CD8-positive, alpha-beta memory T cell (primary cell): Measurements from ENCODE around the gene SKI. TPM values are rescaled to one million over a fixed set of nuclear protein-coding genes. Genes with fewer than 3 reads are reported as not detected.

Source experiments
- CTCF ChIA-PET: fragments of 350-600 bp; sonication (Branson Sonifier 250); formaldehyde crosslinking; loops from one replicate; lab custom pipeline; 2021; ENCODE audit warnings: antibody characterized with exemption; lab: Charles Lee
- POLR2A ChIA-PET: fragments of 350-600 bp; sonication (Branson Sonifier 250); formaldehyde crosslinking; loops from one replicate; lab custom pipeline; 2021; ENCODE audit warnings: antibody characterized with exemption; lab: Charles Lee
- DNase-seq, 5 donors: peaks; one replicate each; pipeline versions ENCODE4 v3.0.0 to v3.0.0-alpha.2; 2020 to 2022; ENCODE audit warnings: mixed read lengths in 1 of 5
- H3K27ac ChIP-seq: one replicate; pipeline ENCODE4 v1.7.0; 2013; ENCODE audit warnings: low read depth, mild to moderate bottlenecking, low read length, moderate library complexity
- H3K27me3 ChIP-seq: 2 replicates; pipeline ENCODE4 v1.7.0; 2013; ENCODE audit warnings: low read length, mild to moderate bottlenecking; ENCODE audit not compliant: insufficient read depth, poor library complexity, severe bottlenecking
- H3K36me3 ChIP-seq: 2 replicates; pipeline ENCODE4 v1.7.0; 2013; ENCODE audit warnings: mild to moderate bottlenecking, low read length, moderate library complexity; ENCODE audit not compliant: insufficient read depth
- H3K4me1 ChIP-seq: 2 replicates; pipeline ENCODE4 v1.7.0; 2013; ENCODE audit warnings: mild to moderate bottlenecking, low read length, moderate library complexity; ENCODE audit not compliant: insufficient read depth
- H3K4me3 ChIP-seq: 2 replicates; pipeline ENCODE4 v1.7.0; 2013; ENCODE audit warnings: mild to moderate bottlenecking, low read length
- H3K9me3 ChIP-seq: 2 replicates; pipeline ENCODE4 v1.7.0; 2013; ENCODE audit warnings: mild to moderate bottlenecking, low read length
- H3K27ac Mint-ChIP-seq, 8 donors: one replicate each; pipeline ENCODE4 v1.8.0; 2020 to 2021; ENCODE audit warnings: mixed read lengths in 8 of 8, mild to moderate bottlenecking in 6 of 8, inconsistent platforms in 3 of 8, moderate library complexity in 3 of 8
- H3K27me3 Mint-ChIP-seq, 2 donors: one replicate each; pipeline ENCODE4 v1.8.0; 2020 to 2021; ENCODE audit warnings: mixed read lengths in 2 of 2, mild to moderate bottlenecking in 1 of 2, moderate library complexity in 1 of 2
- H3K36me3 Mint-ChIP-seq, 3 donors: one replicate each; pipeline ENCODE4 v1.8.0; 2020 to 2021; ENCODE audit warnings: mixed read lengths in 3 of 3, inconsistent platforms in 1 of 3, mild to moderate bottlenecking in 1 of 3
- H3K4me1 Mint-ChIP-seq, 3 donors: one replicate each; pipeline ENCODE4 v1.8.0; 2020 to 2021; ENCODE audit warnings: mixed read lengths in 3 of 3, inconsistent platforms in 1 of 3, mild to moderate bottlenecking in 1 of 3
- H3K4me3 Mint-ChIP-seq, 7 donors: one replicate each; pipeline ENCODE4 v1.8.0; 2020 to 2021; ENCODE audit warnings: mixed read lengths in 7 of 7, mild to moderate bottlenecking in 6 of 7, moderate library complexity in 4 of 7, inconsistent platforms in 2 of 7
- H3K9me3 Mint-ChIP-seq, 5 donors: one replicate each; pipeline ENCODE4 v1.8.0; 2020 to 2022; ENCODE audit warnings: mixed read lengths in 5 of 5, mild to moderate bottlenecking in 3 of 5, moderate library complexity in 2 of 5, inconsistent platforms in 1 of 5
- polyA plus RNA-seq: library from polyadenylated mRNA; unstranded; fragments of 300-500 nt; fragmentation: Illumina TruSeq; gene quantifications from one replicate; pipeline ENCODE4 v1.2.3, GENCODE V29; 2021
- total RNA-seq, 2 experiments: library from RNA; stranded (reverse); gene quantifications; one replicate each; pipeline ENCODE4 v1.2.3, GENCODE V29; 2021

Gene SKI
- total and polyA plus RNA-seq, 3 experiments from 2014 or later, result 0.94 to 38.4 (median 35.9) TPM

DNA sequence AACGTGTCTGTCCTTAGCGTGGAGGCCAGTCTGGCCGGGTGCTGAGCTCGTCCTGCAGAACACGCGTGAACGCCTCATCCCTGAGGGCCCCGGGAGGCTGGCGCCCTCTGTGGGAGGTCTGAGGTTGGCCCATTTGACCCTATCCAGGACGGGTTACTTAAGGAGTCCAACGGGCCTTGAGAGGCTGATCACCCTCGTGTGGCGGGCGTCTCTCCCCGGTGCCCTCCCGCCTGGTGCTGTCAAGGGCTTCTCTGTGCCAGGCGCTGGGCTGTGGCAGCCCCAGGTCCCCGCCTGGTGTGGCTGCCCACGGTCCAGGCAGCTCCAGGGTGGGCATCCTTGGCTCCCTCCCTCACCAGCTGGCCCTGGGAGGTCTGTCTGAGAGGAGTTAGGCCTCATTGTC, 9.7 kb downstream of the SKI start:
- peaks cover 4 to 52% (median 11%) of the 10 kb centered on the region in 3 donors for H3K36me3 Mint-ChIP-seq
- CTCF ChIA-PET, result interaction anchor here (1.0 kb wide), 1 partner anchor 73 kb away, joined by 3 read pairs; no protein-coding TSS in a partner anchor
- H3K9me3 Mint-ChIP-seq, result peaks cover 0 to 2% (median 0%) of the 10 kb centered on the region in 5 donors
- peak overlapping the region; percentile 1 for H3K4me3 ChIP-seq
- DNase-seq, result peak in 1 of 5 donors; percentile 42
- peaks cover 97% of the 10 kb centered on the region for H3K4me1 ChIP-seq
- peak overlapping the region in 4 of 8 donors; percentile 79 to 99 (median 84) for H3K27ac Mint-ChIP-seq
- POLR2A ChIA-PET, result interaction anchor here (1.1 kb wide), 1 partner anchor 18 kb away, joined by 3 read pairs; no protein-coding TSS in a partner anchor
- peak overlapping the region; percentile 63 to 97 (median 69) for H3K4me3 Mint-ChIP-seq
- H3K27ac ChIP-seq, result no peak overlapping the region
- H3K4me1 Mint-ChIP-seq, result peaks cover 68 to 90% (median 85%) of the 10 kb centered on the region in 3 donors
- peaks cover 0 to 6% of the 10 kb centered on the region in 2 donors for H3K27me3 Mint-ChIP-seq
- no peaks in the 10 kb centered on the region for H3K27me3 ChIP-seq
- no peaks in the 10 kb centered on the region for H3K9me3 ChIP-seq
- H3K36me3 ChIP-seq, result peaks cover 12% of the 10 kb centered on the region

DNA sequence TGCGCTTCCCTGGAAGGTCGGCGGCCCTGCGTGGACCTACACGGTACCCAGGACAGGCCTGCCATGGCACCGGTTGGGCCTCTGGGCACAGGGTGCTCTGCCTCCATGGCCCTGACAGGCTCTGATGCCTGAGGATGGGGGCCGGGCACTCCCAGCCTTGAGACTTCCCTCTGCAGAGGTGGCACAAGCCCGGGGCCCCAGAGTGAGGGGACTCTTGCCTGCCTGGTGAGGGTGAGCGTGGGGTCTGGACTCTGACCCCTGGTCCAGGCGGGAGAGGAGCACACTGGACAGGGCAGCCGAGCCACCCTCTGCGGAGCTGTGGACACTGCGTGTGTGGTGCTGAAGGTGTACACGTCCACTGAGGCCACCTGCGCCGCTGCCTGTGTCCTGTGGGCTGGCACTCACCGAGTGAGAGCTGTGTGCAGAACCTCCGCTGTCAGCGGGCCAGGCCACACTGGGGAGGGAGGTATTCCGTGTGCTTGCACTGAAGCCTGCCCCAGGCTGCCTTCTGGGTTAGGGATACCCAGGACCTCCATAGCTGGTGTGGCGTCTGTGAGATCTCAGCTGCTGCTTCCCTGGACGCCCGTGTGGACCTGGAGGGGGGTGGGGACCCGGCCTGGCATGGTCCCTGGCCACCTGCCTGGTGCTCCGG, 10.4 kb downstream of the SKI start:
- H3K9me3 Mint-ChIP-seq, result peaks cover 0 to 2% (median 0%) of the 10 kb centered on the region in 5 donors
- H3K4me1 Mint-ChIP-seq, result peaks cover 68 to 90% (median 85%) of the 10 kb centered on the region in 3 donors
- Histone ChIP-seq H3K9me3 (no peaks in the 10 kb centered on the region), H3K27ac (no peak overlapping the region), H3K4me1 (peaks cover 94% of the 10 kb centered on the region), H3K4me3 (no peak overlapping the region), H3K27me3 (no peaks in the 10 kb centered on the region), H3K36me3 (peaks cover 12% of the 10 kb centered on the region)
- peak in 2 of 5 donors; percentile 0 to 42 for DNase-seq
- POLR2A ChIA-PET, result interaction anchor here (1.1 kb wide), 1 partner anchor 18 kb away, joined by 3 read pairs; no protein-coding TSS in a partner anchor
- H3K27me3 Mint-ChIP-seq, result peaks cover 0 to 6% of the 10 kb centered on the region in 2 donors
- H3K4me3 Mint-ChIP-seq, result peak overlapping the region in 3 of 7 donors; percentile 43 to 85 (median 54)
- peak overlapping the region in 3 of 8 donors; percentile 61 to 78 (median 76) for H3K27ac Mint-ChIP-seq
- H3K36me3 Mint-ChIP-seq, result peaks cover 4 to 60% (median 12%) of the 10 kb centered on the region in 3 donors
- CTCF ChIA-PET, result no interaction called here

GRCh38 chr1:2239013-2239370, 10.9 kb downstream of the SKI start:
- DNase-seq, result no peak
- Histone ChIP-seq H3K4me3 (no peak overlapping the region), H3K9me3 (no peaks in the 10 kb centered on the region), H3K27ac (no peak overlapping the region), H3K4me1 (peaks cover 89% of the 10 kb centered on the region), H3K27me3 (no peaks in the 10 kb centered on the region), H3K36me3 (peaks cover 12% of the 10 kb centered on the region)
- Mint-ChIP-seq H3K4me3 (peak overlapping the region in 6 of 7 donors; percentile 4 to 85 (median 45)), H3K9me3 (peaks cover 0 to 2% (median 0%) of the 10 kb centered on the region in 5 donors), H3K4me1 (peaks cover 67 to 89% (median 84%) of the 10 kb centered on the region in 3 donors), H3K27me3 (peaks cover 0 to 6% of the 10 kb centered on the region in 2 donors), H3K27ac (peak overlapping the region in 5 of 8 donors; percentile 12 to 78 (median 61)), H3K36me3 (peaks cover 4 to 63% (median 12%) of the 10 kb centered on the region in 3 donors)
- CTCF ChIA-PET, result no interaction called here
- POLR2A ChIA-PET, result no interaction called here

GRCh38 chr1:2239384-2239985, 11.4 kb downstream of the SKI start:
- H3K27ac Mint-ChIP-seq, result peak overlapping the region in 6 of 8 donors; percentile 40 to 82 (median 42)
- Histone ChIP-seq H3K4me1 (peaks cover 84% of the 10 kb centered on the region), H3K27ac (no peak overlapping the region), H3K27me3 (no peaks in the 10 kb centered on the region), H3K4me3 (no peak overlapping the region), H3K9me3 (no peaks in the 10 kb centered on the region), H3K36me3 (peaks cover 12% of the 10 kb centered on the region)
- H3K9me3 Mint-ChIP-seq, result peaks cover 0 to 2% (median 0%) of the 10 kb centered on the region in 5 donors
- peak in 1 of 5 donors; percentile 2 for DNase-seq
- H3K36me3 Mint-ChIP-seq, result peaks cover 4 to 61% (median 12%) of the 10 kb centered on the region in 3 donors
- H3K27me3 Mint-ChIP-seq, result peaks cover 0 to 6% of the 10 kb centered on the region in 2 donors
- H3K4me3 Mint-ChIP-seq, result peak overlapping the region in 6 of 7 donors; percentile 8 to 85 (median 45)
- ChIA-PET POLR2A (no interaction called here), CTCF (no interaction called here)
- H3K4me1 Mint-ChIP-seq, result peaks cover 62 to 87% (median 82%) of the 10 kb centered on the region in 3 donors

DNA sequence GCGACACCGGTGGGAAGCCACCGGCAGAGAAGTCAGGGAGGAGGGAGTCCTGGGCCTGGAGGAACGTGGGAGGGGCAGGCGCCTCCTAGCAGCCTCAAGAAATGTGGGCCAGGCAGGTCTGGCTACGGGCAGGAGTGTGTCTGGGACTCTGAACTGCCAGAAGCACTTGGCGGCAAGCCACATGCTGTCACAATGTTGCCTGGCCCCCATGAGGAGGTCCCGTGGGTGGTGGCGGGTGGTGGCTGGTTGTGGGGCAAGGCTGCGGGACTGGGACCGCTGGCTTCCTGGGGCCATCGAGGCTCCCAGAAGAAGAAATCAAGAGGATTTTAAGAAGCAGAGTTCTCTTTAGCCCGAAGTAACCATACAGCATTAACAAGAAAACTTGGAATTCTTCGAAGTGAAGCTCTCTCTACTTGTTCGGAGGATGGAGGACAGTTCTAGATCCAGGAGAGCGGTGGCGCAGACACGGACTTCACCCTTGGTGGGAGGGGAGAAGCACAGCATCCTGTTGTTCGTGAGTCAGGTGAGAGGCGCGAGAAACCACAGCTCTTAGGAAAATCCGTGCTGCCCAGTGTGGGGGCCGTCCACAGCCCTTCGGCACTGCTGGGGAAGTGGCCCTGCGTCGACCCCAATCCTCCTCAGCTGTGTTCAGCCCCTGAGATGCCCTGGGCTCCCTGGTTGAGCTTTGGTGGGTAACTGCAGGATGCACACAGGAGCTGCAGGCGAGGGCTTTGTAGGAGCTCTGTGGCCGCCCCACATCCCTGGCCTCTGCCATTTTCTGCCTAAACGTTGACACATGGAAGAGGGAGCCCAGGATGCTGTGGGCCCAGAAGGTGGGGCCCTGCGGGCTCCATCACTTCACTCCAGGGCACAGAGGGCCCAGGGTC, 12.4 kb downstream of the SKI start:
- DNase-seq, result peak in 1 of 5 donors; percentile 38
- CTCF ChIA-PET, result interaction anchor here (1.2 kb wide), 2 partner anchors 9 to 46 kb away, joined by 3 read pairs; partner anchors contain the start of gene FAAP20
- Mint-ChIP-seq H3K4me3 (peak overlapping the region in 5 of 7 donors; percentile 26 to 75 (median 39)), H3K27ac (peak overlapping the region in 7 of 8 donors; percentile 6 to 89 (median 78)), H3K36me3 (peaks cover 4 to 62% (median 12%) of the 10 kb centered on the region in 3 donors), H3K4me1 (peaks cover 58 to 87% (median 78%) of the 10 kb centered on the region in 3 donors), H3K9me3 (peaks cover 0 to 2% (median 0%) of the 10 kb centered on the region in 5 donors), H3K27me3 (peaks cover 0 to 7% of the 10 kb centered on the region in 2 donors)
- Histone ChIP-seq H3K4me3 (peak overlapping the region; percentile 5), H3K27ac (no peak overlapping the region), H3K4me1 (peaks cover 74% of the 10 kb centered on the region), H3K27me3 (no peaks in the 10 kb centered on the region), H3K36me3 (peaks cover 12% of the 10 kb centered on the region), H3K9me3 (no peaks in the 10 kb centered on the region)
- POLR2A ChIA-PET, result no interaction called here

GRCh38 chr1:2241820-2242219, 13.7 kb downstream of the SKI start:
- CTCF ChIA-PET, result no interaction called here
- H3K4me1 ChIP-seq, result peaks cover 74% of the 10 kb centered on the region
- peak overlapping the region in 4 of 7 donors; percentile 14 to 75 (median 58) for H3K4me3 Mint-ChIP-seq
- H3K36me3 ChIP-seq, result peaks cover 12% of the 10 kb centered on the region
- peaks cover 7 to 65% (median 17%) of the 10 kb centered on the region in 3 donors for H3K36me3 Mint-ChIP-seq
- peaks cover 54 to 84% (median 75%) of the 10 kb centered on the region in 3 donors for H3K4me1 Mint-ChIP-seq
- H3K27ac Mint-ChIP-seq, result peak overlapping the region in 6 of 8 donors; percentile 47 to 78 (median 67)
- no peaks in the 10 kb centered on the region for H3K27me3 ChIP-seq
- no peak for DNase-seq
- H3K9me3 Mint-ChIP-seq, result peaks cover 0 to 2% (median 0%) of the 10 kb centered on the region in 5 donors
- H3K9me3 ChIP-seq, result no peaks in the 10 kb centered on the region
- POLR2A ChIA-PET, result no interaction called here
- H3K27me3 Mint-ChIP-seq, result peaks cover 0 to 9% of the 10 kb centered on the region in 2 donors
- no peak overlapping the region for H3K27ac ChIP-seq
- H3K4me3 ChIP-seq, result no peak overlapping the region
